ENCODE data around the gene TLL2. TPM values are rescaled to one million over a fixed set of nuclear protein-coding genes. Genes with fewer than 3 reads are reported as not detected.

Gene TLL2
- total RNA-seq, 4 donors from 2014 or later: 0.20 to 0.31 TPM; not detected in 2

- no peak overlapping the region for H3K4me3 ChIP-seq
- ATAC-seq: no peak
- H3K9me3 ChIP-seq: peaks cover 0 to 9% (median 0%) of the 10 kb centered on the region in 3 donors
- peaks cover 10% of the 10 kb centered on the region for H3K27me3 ChIP-seq
- 61 to 87% methylated on average over 10 to 14 of the region's 15 CpGs for WGBS, 2 donors (ENCODE audit: low coverage in 1 of 2)
- no peak overlapping the region for H3K27ac ChIP-seq
- TF ChIP-seq, protein P1, sequence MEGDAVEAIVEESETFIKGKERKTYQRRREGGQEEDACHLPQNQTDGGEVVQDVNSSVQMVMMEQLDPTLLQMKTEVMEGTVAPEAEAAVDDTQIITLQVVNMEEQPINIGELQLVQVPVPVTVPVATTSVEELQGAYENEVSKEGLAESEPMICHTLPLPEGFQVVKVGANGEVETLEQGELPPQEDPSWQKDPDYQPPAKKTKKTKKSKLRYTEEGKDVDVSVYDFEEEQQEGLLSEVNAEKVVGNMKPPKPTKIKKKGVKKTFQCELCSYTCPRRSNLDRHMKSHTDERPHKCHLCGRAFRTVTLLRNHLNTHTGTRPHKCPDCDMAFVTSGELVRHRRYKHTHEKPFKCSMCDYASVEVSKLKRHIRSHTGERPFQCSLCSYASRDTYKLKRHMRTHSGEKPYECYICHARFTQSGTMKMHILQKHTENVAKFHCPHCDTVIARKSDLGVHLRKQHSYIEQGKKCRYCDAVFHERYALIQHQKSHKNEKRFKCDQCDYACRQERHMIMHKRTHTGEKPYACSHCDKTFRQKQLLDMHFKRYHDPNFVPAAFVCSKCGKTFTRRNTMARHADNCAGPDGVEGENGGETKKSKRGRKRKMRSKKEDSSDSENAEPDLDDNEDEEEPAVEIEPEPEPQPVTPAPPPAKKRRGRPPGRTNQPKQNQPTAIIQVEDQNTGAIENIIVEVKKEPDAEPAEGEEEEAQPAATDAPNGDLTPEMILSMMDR (IDR thresholded peaks at IDR 0.05): no peak
- no peak for TF ChIP-seq POLR2AphosphoS5 (IDR thresholded peaks at IDR 0.05)
- no peak for TF ChIP-seq EP300 (IDR thresholded peaks at IDR 0.05)
- TF ChIP-seq POLR2A (IDR thresholded peaks at IDR 0.05): no peak
- no peaks in the 10 kb centered on the region for H3K4me1 ChIP-seq
- H3K36me3 ChIP-seq: no peaks in the 10 kb centered on the region
These were observed 82.3 kb downstream of the TLL2 start for GRCh38 chr10:96431211-96431970.

DNA sequence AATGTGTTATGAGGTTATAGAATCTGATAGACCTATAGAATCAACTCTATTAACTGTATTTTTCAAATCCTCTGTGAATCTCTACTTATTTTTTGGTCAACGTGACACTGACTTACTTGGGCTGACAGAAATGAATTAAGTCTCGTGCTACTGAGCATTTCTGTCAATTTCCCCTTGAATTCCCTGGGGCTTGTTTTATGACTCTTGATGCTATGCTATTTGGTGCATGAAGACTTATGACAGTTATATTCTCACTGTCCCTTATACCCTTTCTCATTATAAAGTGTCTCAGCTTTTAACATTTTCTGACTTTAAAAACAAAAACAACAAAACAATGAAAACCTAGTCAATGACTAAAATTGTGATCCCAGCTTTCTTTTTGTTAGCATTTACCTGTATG lies 86.4 kb downstream of the TLL2 start:
- ATAC-seq: no peak
- no peak overlapping the region for H3K4me3 ChIP-seq
- no peak overlapping the region for H3K27ac ChIP-seq
- no peaks in the 10 kb centered on the region for H3K36me3 ChIP-seq
- WGBS, 2 donors (ENCODE audit: low coverage in 1 of 2): 71 to 77% methylated on average over 2 of the region's 2 CpGs
- H3K4me1 ChIP-seq: no peaks in the 10 kb centered on the region
- no peaks in the 10 kb centered on the region for H3K9me3 ChIP-seq
- peaks cover 10% of the 10 kb centered on the region for H3K27me3 ChIP-seq
- TF ChIP-seq POLR2AphosphoS5 (IDR thresholded peaks at IDR 0.05): no peak
- TF ChIP-seq EP300 (IDR thresholded peaks at IDR 0.05): no peak
- no peak for TF ChIP-seq POLR2A (IDR thresholded peaks at IDR 0.05)
- TF ChIP-seq, protein P1 (IDR thresholded peaks at IDR 0.05): no peak

- no peak overlapping the region for H3K27ac ChIP-seq
- H3K4me3 ChIP-seq: no peak overlapping the region
- no peaks in the 10 kb centered on the region for H3K4me1 ChIP-seq
- no peak for ATAC-seq
- no peaks in the 10 kb centered on the region for H3K9me3 ChIP-seq
- 100% methylated on average over 2 of the region's 9 CpGs; no CpG with 5 or more reads in 1 of the 2 donors for WGBS, 2 donors (ENCODE audit: low coverage in 1 of 2)
- TF ChIP-seq POLR2AphosphoS5 (IDR thresholded peaks at IDR 0.05): no peak
- no peak for TF ChIP-seq POLR2A (IDR thresholded peaks at IDR 0.05)
- TF ChIP-seq, protein P1 (IDR thresholded peaks at IDR 0.05): no peak
- TF ChIP-seq EP300 (IDR thresholded peaks at IDR 0.05): no peak
- H3K27me3 ChIP-seq: peaks cover 4% of the 10 kb centered on the region
- no peaks in the 10 kb centered on the region for H3K36me3 ChIP-seq
These were observed 91.2 kb downstream of the TLL2 start for GRCh38 chr10:96422525-96422924.

DNA sequence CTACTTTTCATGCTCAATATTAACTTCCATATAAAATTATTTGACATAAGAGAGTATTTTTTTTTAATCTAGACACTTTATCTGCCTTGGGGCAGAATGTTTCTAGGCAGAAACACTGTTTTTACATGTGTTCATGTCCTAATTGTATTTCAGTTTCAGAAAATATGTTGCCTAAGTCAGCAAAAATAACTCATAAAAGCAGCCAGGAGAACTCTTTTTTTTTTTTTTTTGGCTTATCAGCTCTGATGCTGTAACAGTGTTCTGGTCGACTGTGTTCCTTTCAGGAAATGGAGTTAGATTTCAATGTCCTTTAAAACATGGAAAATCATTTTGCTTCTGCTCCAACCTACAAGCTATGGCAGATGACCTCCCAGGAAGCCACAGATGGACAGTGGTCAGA lies 91.7 kb downstream of the TLL2 start:
- WGBS, 2 donors (ENCODE audit: low coverage in 1 of 2): 18% methylated on average over 1 of the region's 1 CpG; no CpG with 5 or more reads in 1 of the 2 donors

More for the DNA sequence above, 91.7 kb downstream of the TLL2 start:
- H3K27me3 ChIP-seq: peaks cover 3% of the 10 kb centered on the region
- ATAC-seq: no peak
- no peaks in the 10 kb centered on the region for H3K9me3 ChIP-seq
- H3K36me3 ChIP-seq: no peaks in the 10 kb centered on the region
- H3K4me3 ChIP-seq: no peak overlapping the region
- no peak overlapping the region for H3K27ac ChIP-seq
- TF ChIP-seq POLR2AphosphoS5 (IDR thresholded peaks at IDR 0.05): no peak
- TF ChIP-seq EP300 (IDR thresholded peaks at IDR 0.05): no peak
- TF ChIP-seq, protein P1 (IDR thresholded peaks at IDR 0.05): no peak
- TF ChIP-seq POLR2A (IDR thresholded peaks at IDR 0.05): no peak
- no peaks in the 10 kb centered on the region for H3K4me1 ChIP-seq

Measured in gastroesophageal sphincter (tissue), 4 donors.